Neuronal stem cell (in vitro differentiated cells): ENCODE measurements around the gene RGR.

ENCODE experiments used
- DNase-seq: peaks from one replicate; pipeline ENCODE4 v3.0.0-alpha.2; 2013; ENCODE audit warnings: low spot score
- H2AFZ ChIP-seq: one replicate; pipeline ENCODE4 v1.6.1; 2013; ENCODE audit warnings: mild to moderate bottlenecking, low read length, inconsistent platforms
- H2AK5ac ChIP-seq: 2 replicates; pipeline ENCODE4 v1.6.1; 2013; ENCODE audit warnings: low read depth, mild to moderate bottlenecking, inconsistent platforms, low read length, moderate library complexity, mixed read lengths
- H2BK120ac ChIP-seq: 2 replicates; pipeline ENCODE4 v1.6.1; 2013; ENCODE audit warnings: low read depth, mild to moderate bottlenecking, inconsistent platforms, low read length, moderate library complexity, mixed read lengths
- H2BK12ac ChIP-seq: one replicate; pipeline ENCODE4 v1.6.1; 2013; ENCODE audit warnings: low read length, inconsistent platforms
- H2BK15ac ChIP-seq: 2 replicates; pipeline ENCODE4 v1.6.1; 2013; ENCODE audit warnings: mild to moderate bottlenecking, low read length, inconsistent platforms, mixed read lengths
- H2BK5ac ChIP-seq: one replicate; pipeline ENCODE4 v1.6.1; 2013; ENCODE audit warnings: inconsistent platforms, mild to moderate bottlenecking, low read length, moderate library complexity
- H3K14ac ChIP-seq: one replicate; pipeline ENCODE4 v1.6.1; 2013; ENCODE audit warnings: low read length, inconsistent platforms
- H3K18ac ChIP-seq: 2 replicates; pipeline ENCODE4 v1.6.1; 2013; ENCODE audit warnings: low read length, inconsistent platforms
- H3K23ac ChIP-seq: 2 replicates; pipeline ENCODE4 v1.6.1; 2013; ENCODE audit warnings: low read depth, mild to moderate bottlenecking, mixed read lengths, low read length, inconsistent platforms; ENCODE audit not compliant: poor library complexity
- H3K27ac ChIP-seq: replicated peaks from 3 replicates; pipeline ENCODE4 v1.5.1; 2013; ENCODE audit warnings: low read length, inconsistent platforms
- H3K27me3 ChIP-seq, 3 experiments: 2 replicates each; pipeline ENCODE4 v1.6.1; 2013; ENCODE audit warnings: low read length in 3 of 3, mild to moderate bottlenecking in 2 of 3, inconsistent platforms in 1 of 3, low read depth in 1 of 3, mixed read lengths in 1 of 3, moderate library complexity in 1 of 3; ENCODE audit not compliant: control insufficient read depth in 3 of 3, insufficient read depth in 3 of 3
- H3K36me3 ChIP-seq, 2 donors: replicated peaks in 1 of 2; 2 replicates each; pipeline ENCODE4 v1.6.1; 2013; ENCODE audit warnings: low read length in 2 of 2; ENCODE audit not compliant: control insufficient read depth in 2 of 2, insufficient read depth in 2 of 2
- H3K4ac ChIP-seq: 2 replicates; pipeline ENCODE4 v1.6.1; 2013; ENCODE audit warnings: inconsistent platforms, mild to moderate bottlenecking, low read length, moderate library complexity
- H3K4me1 ChIP-seq, 2 donors: 1 replicate in 1 of 2; 2 replicates in 1 of 2; pipeline ENCODE4 v1.6.1; 2013; ENCODE audit warnings: low read length in 2 of 2, low read depth in 1 of 2; ENCODE audit not compliant: control insufficient read depth in 2 of 2, insufficient read depth in 1 of 2
- H3K4me2 ChIP-seq: one replicate; pipeline ENCODE4 v1.6.1; 2013; ENCODE audit warnings: mild to moderate bottlenecking, low read length, inconsistent platforms; ENCODE audit not compliant: insufficient read depth, poor library complexity, severe bottlenecking
- H3K4me3 ChIP-seq, 2 donors: 2 replicates each; pipeline ENCODE4 v1.5.1; 2013; ENCODE audit warnings: low read length in 2 of 2, mild to moderate bottlenecking in 2 of 2, inconsistent platforms in 1 of 2, moderate library complexity in 1 of 2
- H3K79me1 ChIP-seq: one replicate; pipeline ENCODE4 v1.6.1; 2013; ENCODE audit warnings: low read depth, mild to moderate bottlenecking, inconsistent platforms, low read length, moderate library complexity
- H3K9ac ChIP-seq: one replicate; pipeline ENCODE4 v1.6.1; 2013; ENCODE audit warnings: mild to moderate bottlenecking, low read depth, low read length, inconsistent platforms; ENCODE audit not compliant: poor library complexity
- H3K9me3 ChIP-seq, 2 donors: replicated peaks in 1 of 2; 2 replicates each; pipeline versions ENCODE3 to v1.6.1; 2013; ENCODE audit warnings: low read length in 2 of 2, mild to moderate bottlenecking in 2 of 2, inconsistent platforms in 1 of 2, low read depth in 1 of 2, mixed read lengths in 1 of 2, moderate library complexity in 1 of 2; ENCODE audit not compliant: control insufficient read depth in 2 of 2, insufficient read depth in 1 of 2
- H4K8ac ChIP-seq: one replicate; pipeline ENCODE4 v1.6.1; 2013; ENCODE audit warnings: low read depth, mild to moderate bottlenecking, inconsistent platforms, low read length, moderate library complexity
- H4K91ac ChIP-seq: one replicate; pipeline ENCODE4 v1.6.1; 2013; ENCODE audit warnings: low read length, low read depth, mild to moderate bottlenecking, inconsistent platforms; ENCODE audit not compliant: poor library complexity
- WGBS, 2 donors: extraction: QIAGEN DNeasy Blood & Tissue Kit; methylation state at CpG; one replicate each; pipeline ENCODE4 v1.1.7; 2013; ENCODE audit warnings: missing lambda C conversion rate in 2 of 2, mixed read lengths in 1 of 2; ENCODE audit not compliant: insufficient read length in 2 of 2, insufficient replicate concordance in 1 of 2; ENCODE audit errors: extremely low coverage in 2 of 2; 5-methylcytosine and 5-hydroxymethylcytosine counted together

RGR gene

DNA sequence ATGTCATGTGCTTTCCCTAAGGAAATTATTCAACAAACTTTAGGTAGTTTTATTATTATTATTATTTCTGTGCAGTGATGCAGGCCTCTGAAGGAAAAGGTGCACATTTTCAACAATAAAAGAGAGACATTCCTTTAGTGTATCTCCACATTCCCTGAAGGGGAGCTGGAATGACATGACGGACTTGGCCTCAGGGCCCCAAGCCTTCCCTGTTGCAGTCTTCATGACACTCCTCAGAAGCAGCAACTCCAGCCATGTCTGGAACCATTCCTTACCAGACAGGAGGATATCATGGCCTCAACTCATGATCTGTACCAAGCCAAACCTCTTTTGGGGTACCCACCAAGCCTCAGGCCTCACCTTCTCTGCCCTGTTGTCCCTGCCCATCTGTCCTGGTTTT is 48.3 kb downstream of the RGR start:
- Histone ChIP-seq H3K4me1 (peaks cover 0 to 2% of the 10 kb centered on the region in 2 donors), H2BK12ac (no peak overlapping the region), H3K23ac (peak overlapping the region; percentile 75), H3K27ac (no peak overlapping the region), H2BK120ac (no peak overlapping the region), H3K18ac (no peak overlapping the region), H2BK15ac (no peak overlapping the region), H3K4me3 (peak overlapping the region in 1 of 2 donors; percentile 28), H3K14ac (no peak overlapping the region), H2BK5ac (no peak overlapping the region), H4K91ac (no peak overlapping the region), H3K79me1 (no peaks in the 10 kb centered on the region), H3K36me3 (no peaks in the 10 kb centered on the region), H2AK5ac (no peak overlapping the region), H4K8ac (no peak overlapping the region), H2AFZ (no peak overlapping the region), H3K27me3 (no peaks in the 10 kb centered on the region), H3K9me3 (no peaks in the 10 kb centered on the region), H3K4ac (no peak overlapping the region), H3K9ac (no peak overlapping the region), H3K4me2 (no peak overlapping the region)
- DNase-seq, result no peak
- no CpG with 5 or more reads among the region's 1 CpG for WGBS, 2 donors

DNA sequence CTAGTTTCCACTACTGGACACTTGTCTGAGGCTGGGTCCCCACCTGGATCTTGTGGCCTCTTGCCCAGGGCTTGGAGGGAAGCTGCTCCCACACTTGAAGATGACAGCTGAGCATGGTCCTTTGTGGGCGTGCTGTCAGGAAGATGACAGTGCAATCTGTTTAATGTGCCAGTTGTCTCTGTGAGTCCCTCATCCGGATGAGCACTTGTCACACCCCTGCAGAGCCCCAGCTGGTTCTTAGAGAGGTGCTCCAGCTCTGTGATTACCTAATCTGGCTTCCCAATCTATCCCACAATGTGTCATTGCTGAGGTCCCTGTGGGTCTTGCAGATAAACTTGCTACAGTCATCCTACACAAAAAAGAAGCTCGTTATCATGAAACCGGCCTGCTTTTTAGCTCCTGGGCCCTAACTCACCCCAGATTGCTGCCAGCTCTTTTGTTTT is 48.7 kb downstream of the RGR start:
- no peak overlapping the region for H2AFZ ChIP-seq
- no peak overlapping the region for H2BK5ac ChIP-seq
- H4K8ac ChIP-seq, result no peak overlapping the region
- DNase-seq, result no peak
- no peak overlapping the region for H2BK12ac ChIP-seq
- H3K23ac ChIP-seq, result peak overlapping the region; percentile 75
- no peaks in the 10 kb centered on the region for H3K9me3 ChIP-seq
- H3K27me3 ChIP-seq, result no peaks in the 10 kb centered on the region
- H3K9ac ChIP-seq, result no peak overlapping the region
- peaks cover 0 to 4% of the 10 kb centered on the region in 2 donors for H3K4me1 ChIP-seq
- no CpG with 5 or more reads among the region's 4 CpGs for WGBS, 2 donors
- no peak overlapping the region for H3K18ac ChIP-seq
- H2BK120ac ChIP-seq, result no peak overlapping the region
- no peak overlapping the region for H4K91ac ChIP-seq
- no peaks in the 10 kb centered on the region for H3K36me3 ChIP-seq
- no peaks in the 10 kb centered on the region for H3K79me1 ChIP-seq
- no peak overlapping the region for H3K14ac ChIP-seq
- H2BK15ac ChIP-seq, result no peak overlapping the region
- H3K4me3 ChIP-seq, result no peak overlapping the region
- no peak overlapping the region for H3K4me2 ChIP-seq
- H3K27ac ChIP-seq, result no peak overlapping the region
- no peak overlapping the region for H2AK5ac ChIP-seq
- H3K4ac ChIP-seq, result no peak overlapping the region

GRCh38 chr10:84294766-84295447 is 50.1 kb downstream of the RGR start:
- H3K36me3 ChIP-seq, result no peaks in the 10 kb centered on the region
- no CpG with 5 or more reads among the region's 1 CpG for WGBS, 2 donors
- H4K91ac ChIP-seq, result no peak overlapping the region
- no peak overlapping the region for H2BK12ac ChIP-seq
- no peak overlapping the region for H3K9ac ChIP-seq
- H2BK120ac ChIP-seq, result no peak overlapping the region
- no peaks in the 10 kb centered on the region for H3K27me3 ChIP-seq
- no peak overlapping the region for H2AFZ ChIP-seq
- H2BK15ac ChIP-seq, result no peak overlapping the region
- H3K9me3 ChIP-seq, result no peaks in the 10 kb centered on the region
- H3K4ac ChIP-seq, result no peak overlapping the region
- H3K18ac ChIP-seq, result no peak overlapping the region
- H3K27ac ChIP-seq, result no peak overlapping the region
- H3K4me3 ChIP-seq, result no peak overlapping the region
- no peak overlapping the region for H3K4me2 ChIP-seq
- no peak overlapping the region for H3K23ac ChIP-seq
- no peaks in the 10 kb centered on the region for H3K79me1 ChIP-seq
- peaks cover 0 to 4% of the 10 kb centered on the region in 2 donors for H3K4me1 ChIP-seq
- H4K8ac ChIP-seq, result no peak overlapping the region
- H2BK5ac ChIP-seq, result no peak overlapping the region
- H2AK5ac ChIP-seq, result no peak overlapping the region
- no peak for DNase-seq
- no peak overlapping the region for H3K14ac ChIP-seq

DNA sequence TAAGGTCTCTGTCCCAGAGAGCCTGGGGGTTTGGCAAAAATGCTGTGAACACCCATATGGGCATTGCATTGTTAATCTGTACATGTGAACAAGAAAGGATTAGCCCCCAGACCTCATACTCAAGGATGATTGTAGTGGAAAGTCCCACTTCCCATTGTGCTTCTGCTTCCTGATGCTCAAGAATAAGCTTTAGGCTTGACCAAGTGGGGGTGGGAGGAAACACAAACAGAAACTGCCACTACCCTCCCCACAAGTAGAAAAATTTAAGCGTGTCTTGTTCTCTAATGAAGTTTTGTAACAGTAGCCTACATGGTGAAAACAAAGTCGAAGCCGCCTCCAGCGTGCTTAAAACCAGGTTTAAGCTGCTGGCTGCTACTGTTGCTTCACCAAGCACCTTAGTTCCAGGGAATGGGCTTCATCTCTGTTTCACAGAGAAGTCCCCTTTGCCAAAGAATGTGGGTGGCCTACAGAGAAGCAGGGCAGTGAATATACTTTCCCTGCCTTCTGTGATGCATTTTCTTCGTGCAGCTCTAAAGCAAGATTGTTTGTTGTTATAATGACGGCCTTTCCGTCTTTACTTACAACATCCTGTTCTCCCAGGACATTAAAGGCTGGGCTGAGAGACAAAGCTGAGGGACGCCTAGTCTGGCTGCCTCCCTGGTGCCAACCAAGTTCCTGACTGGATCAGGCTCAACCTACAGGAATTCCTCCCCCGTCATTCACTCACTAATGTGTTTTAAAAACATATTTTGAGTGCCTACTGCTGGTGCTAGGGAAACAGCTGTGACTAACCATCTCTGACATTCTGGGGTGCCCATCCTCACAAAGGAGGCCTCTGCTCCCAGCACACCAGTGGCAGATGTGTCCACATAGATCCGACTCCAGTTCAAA is 51.5 kb downstream of the RGR start:
- H3K27me3 ChIP-seq, result no peaks in the 10 kb centered on the region

More for the DNA sequence above, 51.5 kb downstream of the RGR start:
- Histone ChIP-seq H2BK15ac (no peak overlapping the region), H3K9me3 (no peaks in the 10 kb centered on the region), H3K4me3 (no peak overlapping the region), H3K14ac (no peak overlapping the region), H2BK120ac (no peak overlapping the region), H3K23ac (no peak overlapping the region), H3K36me3 (no peaks in the 10 kb centered on the region), H3K4ac (no peak overlapping the region), H3K4me1 (peaks cover 0 to 4% of the 10 kb centered on the region in 2 donors), H2AK5ac (no peak overlapping the region), H2BK12ac (no peak overlapping the region), H4K8ac (no peak overlapping the region), H2AFZ (no peak overlapping the region), H3K4me2 (no peak overlapping the region), H3K18ac (no peak overlapping the region), H2BK5ac (no peak overlapping the region), H3K9ac (no peak overlapping the region), H3K27ac (no peak overlapping the region), H4K91ac (no peak overlapping the region), H3K79me1 (no peaks in the 10 kb centered on the region)
- no peak for DNase-seq
- no CpG with 5 or more reads among the region's 10 CpGs for WGBS, 2 donors
